CD4-positive, alpha-beta T cell treated with Interleukin-15 for 4 hours (primary cell): ENCODE results near the gene TSPAN32.

Experiments used
- DNase-seq: peaks from one replicate; pipeline ENCODE4 v3.0.0-alpha.2; 2020; ENCODE audit warnings: low spot score

The TSPAN32 gene

DNA sequence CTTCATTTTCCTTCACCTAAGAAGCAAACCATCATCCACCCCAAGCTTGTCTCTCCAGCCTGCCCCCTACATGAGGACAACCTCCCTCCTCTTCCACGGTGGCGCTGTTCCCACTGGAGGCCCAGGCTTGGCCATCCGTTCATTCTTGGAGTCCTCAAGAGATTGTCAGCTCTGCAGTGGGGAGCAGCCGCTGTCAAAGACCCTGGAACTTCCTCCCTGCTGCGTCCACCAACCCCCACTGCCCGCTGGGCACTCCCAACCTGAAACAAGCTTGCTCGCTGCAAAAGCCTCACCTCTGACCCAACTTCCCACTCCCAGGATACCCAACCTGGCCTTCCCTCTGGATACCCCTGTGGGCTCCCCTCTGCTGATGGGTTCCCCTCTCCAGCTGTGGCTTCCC lies 64.9 kb downstream of the TSPAN32 start:
- DNase-seq = no peak

DNA sequence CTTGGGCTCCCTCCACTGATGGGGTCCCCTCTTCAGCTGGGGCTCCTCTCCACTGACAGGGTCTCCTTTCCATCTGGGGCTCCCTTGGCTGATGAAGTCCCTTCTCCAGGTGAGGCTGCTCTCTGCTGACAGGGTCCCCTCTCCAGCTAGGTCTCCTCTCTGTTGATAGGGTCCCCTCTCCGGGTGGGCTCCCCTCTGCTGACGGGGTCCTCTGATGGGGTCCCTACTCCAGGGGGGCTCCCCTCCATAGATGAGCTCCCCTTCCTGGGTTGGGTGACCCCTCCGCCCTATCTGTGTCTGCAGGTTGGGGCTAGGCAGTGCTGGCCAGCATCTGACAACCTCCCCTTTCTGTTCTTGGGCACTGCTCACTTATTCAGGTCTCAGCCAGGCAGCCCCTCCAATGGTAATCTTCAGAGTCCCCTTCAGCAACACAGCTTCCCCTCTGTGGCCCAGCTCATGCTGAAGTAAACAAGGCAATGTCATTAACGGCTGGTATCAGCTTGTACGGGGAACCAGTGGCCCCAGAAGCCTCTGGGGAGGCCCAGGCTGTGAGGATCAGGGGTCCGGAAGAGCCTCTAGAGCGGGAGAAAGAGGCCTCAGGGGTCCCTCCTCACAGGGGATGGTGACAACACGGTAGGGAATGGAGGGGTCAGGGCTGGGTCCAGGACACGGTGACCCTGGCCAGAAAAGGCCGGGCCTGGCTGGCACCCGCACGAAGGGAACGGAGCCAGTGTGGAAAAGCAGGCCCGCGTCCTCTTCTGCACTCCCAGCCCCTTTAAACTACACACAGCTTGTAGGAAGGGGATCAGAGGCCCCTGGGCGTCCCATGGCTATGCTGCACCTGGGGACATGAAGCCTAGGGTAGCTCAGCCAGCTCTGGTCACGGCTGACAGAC lies 65.7 kb downstream of the TSPAN32 start:
- no peak for DNase-seq
